Uterus (tissue), 2 donors: Measurements from ENCODE around the gene TMPRSS3.

ENCODE experiments used
- CTCF ChIP-seq, 4 experiments: fragments of 200-600 bp in 2 of 4; fragments of 450-650 bp in 2 of 4; sonication (generic) in 2 of 4; IDR thresholded peaks; one replicate each; pipeline ENCODE4 v1.5.1; 2016 to 2019; ENCODE audit warnings: antibody characterized with exemption in 4 of 4, mild to moderate bottlenecking in 2 of 4, moderate library complexity in 1 of 4
- POLR2A ChIP-seq, 2 donors: fragments of 450-650 bp; IDR thresholded peaks; one replicate each; pipeline ENCODE4 v1.6.1; 2016; ENCODE audit warnings: antibody characterized with exemption in 2 of 2, mild to moderate bottlenecking in 1 of 2, moderate library complexity in 1 of 2

- TF ChIP-seq POLR2A (IDR thresholded peaks at IDR 0.05) (no peak), CTCF (IDR thresholded peaks at IDR 0.05) (no peak)
Measured at GRCh38 chr21:42337276-42337675, 58.6 kb downstream of the TMPRSS3 start.
